ENCODE data around the gene LY6G5C. TPM values are rescaled to one million over a fixed set of nuclear protein-coding genes. Genes with fewer than 3 reads are reported as not detected.
A peak's percentile ranks its signal among the peaks of the same experiment; 100 is the strongest.

LY6G5C gene
- total and polyA plus RNA-seq, 9 of the 15 experiments (the other 6 are each of a cell fraction or from before 2014, with no cell fraction given) = 0.10 to 0.67 (median 0.46) TPM; not detected in 4

DNA sequence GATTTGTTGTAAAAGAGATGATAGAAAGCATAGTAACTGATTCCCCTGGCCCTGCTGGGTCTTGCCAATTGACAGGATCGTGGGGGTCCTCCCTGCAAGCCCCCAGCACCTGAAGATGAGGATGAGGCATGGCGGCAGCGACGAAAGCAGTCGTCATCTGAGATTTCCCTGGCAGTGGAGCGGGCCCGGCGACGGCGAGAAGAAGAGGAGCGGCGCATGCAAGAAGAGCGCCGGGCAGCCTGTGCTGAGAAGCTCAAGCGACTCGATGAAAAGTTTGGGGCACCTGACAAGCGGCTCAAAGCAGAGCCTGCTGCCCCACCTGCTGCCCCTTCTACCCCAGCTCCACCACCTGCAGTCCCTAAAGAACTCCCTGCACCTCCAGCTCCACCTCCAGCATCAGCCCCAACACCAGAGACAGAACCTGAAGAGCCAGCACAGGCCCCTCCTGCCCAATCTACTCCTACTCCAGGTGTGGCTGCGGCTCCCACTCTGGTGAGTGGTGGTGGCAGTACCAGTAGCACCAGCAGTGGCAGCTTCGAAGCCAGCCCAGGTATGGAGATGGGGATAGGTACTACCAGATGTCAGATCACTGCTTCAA is 53.1 kb downstream of the LY6G5C start:
- FAIRE-seq = no peak
- Histone ChIP-seq H3K4me3 (no peak overlapping the region), H4K20me1 (replicated peaks; ENCODE audit: control insufficient read depth, insufficient read depth, low read length) (peaks cover 22% of the 10 kb centered on the region), H3K9me1 (ENCODE audit: control insufficient read depth, insufficient read depth, low read length) (peaks cover 6% of the 10 kb centered on the region), H3K4me2 (ENCODE audit: insufficient read depth, low read length) (no peak overlapping the region), H3K4me1 (replicated peaks in 1 of 2; ENCODE audit: control insufficient read depth in 2 of 2, insufficient read depth in 2 of 2, low read length in 2 of 2) (peaks cover 2 to 21% of the 10 kb centered on the region in 2 experiments; a peak in 3 of 5 replicates), H3K36me3 (ENCODE audit: control insufficient read depth, insufficient read depth, low read length) (peaks cover 100% of the 10 kb centered on the region), H3K79me2 (ENCODE audit: control insufficient read depth, insufficient read depth, low read length) (peaks cover 58% of the 10 kb centered on the region), H3K27ac (ENCODE audit: extremely low read depth, low read depth, low read length) (no peak overlapping the region), H3K9ac (ENCODE audit: insufficient read depth in 1 of 2, low read depth in 2 of 2, low read length in 2 of 2) (peak overlapping the region in 1 of 2 experiments; percentile 17; a peak in 1 of 4 replicates), H3K27me3 (ENCODE audit: control insufficient read depth in 2 of 2, insufficient read depth in 2 of 2, low read length in 2 of 2) (no peaks in the 10 kb centered on the region), H2AFZ (ENCODE audit: low read depth, low read length) (no peak overlapping the region), H3K9me3 (replicated peaks; ENCODE audit: control insufficient read depth, insufficient read depth, low read depth, low read length) (no peaks in the 10 kb centered on the region)
- CTCF ChIA-PET (ENCODE audit: low intra/inter-chr PET ratio) = no interaction called here
- POLR2A ChIA-PET = interaction anchor here (0.6 to 12.4 kb wide), 10 partner anchors 8 to 417 kb away, joined by 3 to 274 read pairs (median 4); partner anchors contain the start of genes BAG6, C6orf47 and GPANK1
- TF ChIP-seq POLR2A (conservative IDR thresholded peaks at IDR 0.05) (peak; percentile 44; the same call in 1 of the 2 replicates), MECOM (CRISPR knock-in tag; IDR thresholded peaks at IDR 0.05) (no peak), POLR2G (IDR thresholded peaks at IDR 0.05; ENCODE audit: low read depth, low read length) (peak; percentile 71), RBM22 (IDR thresholded peaks at IDR 0.05; ENCODE audit: low read depth, low read length, poor library complexity, severe bottlenecking) (peak; percentile 81), E2F8 (IDR thresholded peaks at IDR 0.05; ENCODE audit: low read depth, partially characterized antibody) (peak; percentile 24), SMC3 (conservative IDR thresholded peaks at IDR 0.05; ENCODE audit: insufficient read depth, low read depth, low read length) (no peak), POLR2AphosphoS5 (IDR thresholded peaks at IDR 0.05; ENCODE audit: control insufficient read depth, insufficient read depth, low read depth, low read length) (peak; percentile 35; the same call in 1 of the 2 replicates), RBFOX2 (IDR thresholded peaks at IDR 0.05; ENCODE audit: low read depth, low read length) (peak; percentile 75)
- no TSS peak for BruUV-seq (replicated peaks)
- DNase-seq (ENCODE audit: extremely low read depth in 1 of 4, low spot score in 3 of 4) = no peak
- ATAC-seq = no peak
- intact Hi-C loops (cut with micrococcal nuclease) (no loop called here), in situ Hi-C loops (cut with MboI) (no loop called here)
- WGBS (ENCODE audit: insufficient coverage, low coverage, missing lambda C conversion rate) = 97% methylated on average over 19 of the region's 19 CpGs
